GM12878 (cell line): ENCODE results near the gene OFD1. TPM values are rescaled to one million over a fixed set of nuclear protein-coding genes. Genes with fewer than 3 reads are reported as not detected.

ENCODE experiments used
- BMI1 ChIP-seq: fragments of 450-650 bp; IDR thresholded peaks from 2 replicates; pipeline ENCODE4 v1.6.1; 2016; ENCODE audit warnings: mild to moderate bottlenecking, moderate library complexity, borderline replicate concordance
- EP300 ChIP-seq, 2 experiments: fragments of 150-350 bp in 1 of 2; IDR thresholded peaks; 2 replicates each; pipeline ENCODE4 v1.6.1; 2011 to 2012; ENCODE audit warnings: low read depth in 2 of 2, low read length in 2 of 2, borderline replicate concordance in 1 of 2, improper control_type of control experiment in 1 of 2, inconsistent platforms in 1 of 2; ENCODE audit not compliant: control insufficient read depth in 1 of 2
- IKZF1 ChIP-seq: fragments of 450-650 bp; conservative IDR thresholded peaks from 2 replicates; pipeline ENCODE4 v1.6.1; 2017; ENCODE audit warnings: antibody characterized with exemption, mild to moderate bottlenecking
- MEF2B ChIP-seq: fragments of 450-650 bp; IDR thresholded peaks from 2 replicates; pipeline ENCODE4 v1.6.1; 2018; ENCODE audit warnings: mild to moderate bottlenecking, moderate library complexity; ENCODE audit not compliant: partially characterized antibody, poor library complexity, severe bottlenecking
- MTA2 ChIP-seq: fragments of 450-650 bp; IDR thresholded peaks from 2 replicates; pipeline ENCODE4 v1.6.1; 2016; ENCODE audit warnings: low read depth, mild to moderate bottlenecking, moderate library complexity
- POU2F2 ChIP-seq: IDR thresholded peaks from 3 replicates; pipeline ENCODE4 v1.6.1; 2011; ENCODE audit warnings: low read depth, mild to moderate bottlenecking, low read length, borderline replicate concordance
- RAD51 ChIP-seq: fragments of 450-650 bp; IDR thresholded peaks from 2 replicates; pipeline ENCODE4 v1.6.1; 2016; ENCODE audit warnings: moderate library complexity, mild to moderate bottlenecking, inconsistent platforms
- SIN3A ChIP-seq: IDR thresholded peaks from 2 replicates; pipeline ENCODE4 v1.6.1; 2012; ENCODE audit warnings: low read depth, low read length, improper control_type of control experiment
- SMAD1 ChIP-seq: fragments of 450-650 bp; IDR thresholded peaks from 2 replicates; pipeline ENCODE4 v1.6.1; 2018; ENCODE audit warnings: mild to moderate bottlenecking, low read depth; ENCODE audit not compliant: partially characterized antibody
- SP1 ChIP-seq: IDR thresholded peaks from one replicate; pipeline ENCODE4 v1.6.1; 2011; ENCODE audit warnings: low read depth, low read length
- SPI1 ChIP-seq: IDR thresholded peaks from 2 replicates; pipeline ENCODE4 v1.6.1; 2011; ENCODE audit warnings: low read depth, mild to moderate bottlenecking, low read length, moderate library complexity, borderline replicate concordance; ENCODE audit not compliant: insufficient read depth
- SRF ChIP-seq, 2 experiments: IDR thresholded peaks; 2 replicates each; pipeline ENCODE4 v1.6.1; 2011; ENCODE audit warnings: low read depth in 2 of 2, low read length in 2 of 2, mild to moderate bottlenecking in 1 of 2, moderate library complexity in 1 of 2
- ZNF207 ChIP-seq: fragments of 450-650 bp; IDR thresholded peaks from 2 replicates; pipeline ENCODE4 v1.6.1; 2014; ENCODE audit warnings: antibody characterized with exemption, mild to moderate bottlenecking, borderline replicate concordance
- ZZZ3 ChIP-seq: IDR thresholded peaks from 2 replicates; pipeline ENCODE4 v1.6.1; 2011; ENCODE audit warnings: low read depth; ENCODE audit not compliant: control insufficient read depth, insufficient read length
- polyA plus RNA-seq, 11 experiments: library from polyadenylated mRNA; depleted of rRNA in 4 of 11; unstranded in 6 of 11; stranded (reverse) in 5 of 11; fragments of >200 nt; fragmentation: Nextera tagmentation in 4 of 11; fragmentation: Illumina TruSeq in 1 of 11; extraction: Ambion mirVana in 4 of 11; extraction: Trizol in 1 of 11; gene quantifications; 1 replicate in 1 of 11; 2 replicates in 10 of 11; pipeline versions ENCODE4 v1.2.1 to v1.2.3, GENCODE V29; 2011 to 2016; ENCODE audit warnings: inconsistent platforms in 2 of 11, missing spikeins in 2 of 11, low read depth in 1 of 11
- total RNA-seq, 4 experiments: library from RNA; depleted of rRNA in 3 of 4; stranded (reverse); fragments of >200 nt in 3 of 4; fragmentation: Illumina TruSeq in 1 of 4; extraction: Trizol in 1 of 4; gene quantifications; 2 replicates each; pipeline versions ENCODE4 v1.2.1 to v1.2.3, GENCODE V29; 2013 to 2021
- TF ChIP-seq, protein P1 (sequence below): IDR thresholded peaks from 2 replicates; pipeline ENCODE4 v1.6.1; 2012; ENCODE audit warnings: low read length, inconsistent platforms
- TF ChIP-seq, protein P2 (sequence below): IDR thresholded peaks from 2 replicates; pipeline ENCODE4 v1.6.1; 2012; ENCODE audit warnings: improper control_type of control experiment, low read depth, low read length; ENCODE audit not compliant: insufficient replicate concordance
- TF ChIP-seq, protein P3 (sequence below): IDR thresholded peaks from 2 replicates; pipeline ENCODE4 v1.6.1; 2011; ENCODE audit warnings: borderline replicate concordance, low read depth, mild to moderate bottlenecking, moderate library complexity, low read length; ENCODE audit not compliant: insufficient read depth, poor library complexity, severe bottlenecking
- TF ChIP-seq, protein P4 (sequence below): fragments of 450-650 bp; IDR thresholded peaks from 2 replicates; pipeline ENCODE4 v1.6.1; 2017; ENCODE audit warnings: mild to moderate bottlenecking, moderate library complexity

OFD1 gene
- total and polyA plus RNA-seq, 10 of the 15 experiments (the other 5 are each of a cell fraction or from before 2014, with no cell fraction given) = 22.4 to 77.2 (median 34.1) TPM

DNA sequence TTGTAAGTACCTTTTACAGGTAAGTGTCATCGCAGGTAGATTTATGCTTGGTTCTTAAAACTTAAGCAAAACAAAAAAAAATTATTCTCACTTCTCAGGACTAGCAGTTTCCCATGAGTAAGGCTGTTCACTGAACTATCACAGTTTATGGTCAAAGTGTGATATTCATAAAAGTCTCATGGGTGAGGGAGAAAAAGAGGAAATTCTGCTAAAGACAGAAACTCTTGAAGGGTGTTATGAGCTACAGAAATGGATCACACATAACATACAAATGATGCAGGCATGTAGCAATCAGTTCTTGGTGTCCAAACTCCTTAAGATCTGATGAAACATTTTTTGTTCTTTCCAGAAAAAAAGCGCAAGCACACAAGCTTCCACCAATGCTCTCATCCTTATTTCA, 37.1 kb upstream of the OFD1 start (continued):
- TF ChIP-seq POU2F2 (no peak), RAD51 (0 out of 2 replicates have a peak, but pooled peaks have one; percentile 21), IKZF1 (peak; percentile 48; the same call in 1 of the 2 replicates), SRF (IDR thresholded peaks at IDR 0.05; ENCODE audit: low read depth in 2 of 2, low read length in 2 of 2) (no peak), BMI1 (no peak), MEF2B (peak; percentile 89), ZNF207 (no peak), EP300 (IDR thresholded peaks at IDR 0.05; ENCODE audit: borderline replicate concordance in 1 of 2, control insufficient read depth in 1 of 2, low read depth in 2 of 2, low read length in 2 of 2) (peak in 1 of 2 experiments; percentile 54; a peak in 1 of 4 replicates), SPI1 (no peak), SIN3A (no peak), SP1 (no peak), ZZZ3 (no peak), MTA2 (peak; percentile 48; the same call in 1 of the 2 replicates), SMAD1 (peak; percentile 75)
- TF ChIP-seq, protein P1, sequence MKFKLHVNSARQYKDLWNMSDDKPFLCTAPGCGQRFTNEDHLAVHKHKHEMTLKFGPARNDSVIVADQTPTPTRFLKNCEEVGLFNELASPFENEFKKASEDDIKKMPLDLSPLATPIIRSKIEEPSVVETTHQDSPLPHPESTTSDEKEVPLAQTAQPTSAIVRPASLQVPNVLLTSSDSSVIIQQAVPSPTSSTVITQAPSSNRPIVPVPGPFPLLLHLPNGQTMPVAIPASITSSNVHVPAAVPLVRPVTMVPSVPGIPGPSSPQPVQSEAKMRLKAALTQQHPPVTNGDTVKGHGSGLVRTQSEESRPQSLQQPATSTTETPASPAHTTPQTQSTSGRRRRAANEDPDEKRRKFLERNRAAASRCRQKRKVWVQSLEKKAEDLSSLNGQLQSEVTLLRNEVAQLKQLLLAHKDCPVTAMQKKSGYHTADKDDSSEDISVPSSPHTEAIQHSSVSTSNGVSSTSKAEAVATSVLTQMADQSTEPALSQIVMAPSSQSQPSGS = peak; percentile 71
- TF ChIP-seq, protein P2, sequence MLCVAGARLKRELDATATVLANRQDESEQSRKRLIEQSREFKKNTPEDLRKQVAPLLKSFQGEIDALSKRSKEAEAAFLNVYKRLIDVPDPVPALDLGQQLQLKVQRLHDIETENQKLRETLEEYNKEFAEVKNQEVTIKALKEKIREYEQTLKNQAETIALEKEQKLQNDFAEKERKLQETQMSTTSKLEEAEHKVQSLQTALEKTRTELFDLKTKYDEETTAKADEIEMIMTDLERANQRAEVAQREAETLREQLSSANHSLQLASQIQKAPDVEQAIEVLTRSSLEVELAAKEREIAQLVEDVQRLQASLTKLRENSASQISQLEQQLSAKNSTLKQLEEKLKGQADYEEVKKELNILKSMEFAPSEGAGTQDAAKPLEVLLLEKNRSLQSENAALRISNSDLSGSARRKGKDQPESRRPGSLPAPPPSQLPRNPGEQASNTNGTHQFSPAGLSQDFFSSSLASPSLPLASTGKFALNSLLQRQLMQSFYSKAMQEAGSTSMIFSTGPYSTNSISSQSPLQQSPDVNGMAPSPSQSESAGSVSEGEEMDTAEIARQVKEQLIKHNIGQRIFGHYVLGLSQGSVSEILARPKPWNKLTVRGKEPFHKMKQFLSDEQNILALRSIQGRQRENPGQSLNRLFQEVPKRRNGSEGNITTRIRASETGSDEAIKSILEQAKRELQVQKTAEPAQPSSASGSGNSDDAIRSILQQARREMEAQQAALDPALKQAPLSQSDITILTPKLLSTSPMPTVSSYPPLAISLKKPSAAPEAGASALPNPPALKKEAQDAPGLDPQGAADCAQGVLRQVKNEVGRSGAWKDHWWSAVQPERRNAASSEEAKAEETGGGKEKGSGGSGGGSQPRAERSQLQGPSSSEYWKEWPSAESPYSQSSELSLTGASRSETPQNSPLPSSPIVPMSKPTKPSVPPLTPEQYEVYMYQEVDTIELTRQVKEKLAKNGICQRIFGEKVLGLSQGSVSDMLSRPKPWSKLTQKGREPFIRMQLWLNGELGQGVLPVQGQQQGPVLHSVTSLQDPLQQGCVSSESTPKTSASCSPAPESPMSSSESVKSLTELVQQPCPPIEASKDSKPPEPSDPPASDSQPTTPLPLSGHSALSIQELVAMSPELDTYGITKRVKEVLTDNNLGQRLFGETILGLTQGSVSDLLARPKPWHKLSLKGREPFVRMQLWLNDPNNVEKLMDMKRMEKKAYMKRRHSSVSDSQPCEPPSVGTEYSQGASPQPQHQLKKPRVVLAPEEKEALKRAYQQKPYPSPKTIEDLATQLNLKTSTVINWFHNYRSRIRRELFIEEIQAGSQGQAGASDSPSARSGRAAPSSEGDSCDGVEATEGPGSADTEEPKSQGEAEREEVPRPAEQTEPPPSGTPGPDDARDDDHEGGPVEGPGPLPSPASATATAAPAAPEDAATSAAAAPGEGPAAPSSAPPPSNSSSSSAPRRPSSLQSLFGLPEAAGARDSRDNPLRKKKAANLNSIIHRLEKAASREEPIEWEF = peak; percentile 50
- TF ChIP-seq, protein P3, sequence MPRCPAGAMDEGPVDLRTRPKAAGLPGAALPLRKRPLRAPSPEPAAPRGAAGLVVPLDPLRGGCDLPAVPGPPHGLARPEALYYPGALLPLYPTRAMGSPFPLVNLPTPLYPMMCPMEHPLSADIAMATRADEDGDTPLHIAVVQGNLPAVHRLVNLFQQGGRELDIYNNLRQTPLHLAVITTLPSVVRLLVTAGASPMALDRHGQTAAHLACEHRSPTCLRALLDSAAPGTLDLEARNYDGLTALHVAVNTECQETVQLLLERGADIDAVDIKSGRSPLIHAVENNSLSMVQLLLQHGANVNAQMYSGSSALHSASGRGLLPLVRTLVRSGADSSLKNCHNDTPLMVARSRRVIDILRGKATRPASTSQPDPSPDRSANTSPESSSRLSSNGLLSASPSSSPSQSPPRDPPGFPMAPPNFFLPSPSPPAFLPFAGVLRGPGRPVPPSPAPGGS = peak; percentile 11
- TF ChIP-seq, protein P4, sequence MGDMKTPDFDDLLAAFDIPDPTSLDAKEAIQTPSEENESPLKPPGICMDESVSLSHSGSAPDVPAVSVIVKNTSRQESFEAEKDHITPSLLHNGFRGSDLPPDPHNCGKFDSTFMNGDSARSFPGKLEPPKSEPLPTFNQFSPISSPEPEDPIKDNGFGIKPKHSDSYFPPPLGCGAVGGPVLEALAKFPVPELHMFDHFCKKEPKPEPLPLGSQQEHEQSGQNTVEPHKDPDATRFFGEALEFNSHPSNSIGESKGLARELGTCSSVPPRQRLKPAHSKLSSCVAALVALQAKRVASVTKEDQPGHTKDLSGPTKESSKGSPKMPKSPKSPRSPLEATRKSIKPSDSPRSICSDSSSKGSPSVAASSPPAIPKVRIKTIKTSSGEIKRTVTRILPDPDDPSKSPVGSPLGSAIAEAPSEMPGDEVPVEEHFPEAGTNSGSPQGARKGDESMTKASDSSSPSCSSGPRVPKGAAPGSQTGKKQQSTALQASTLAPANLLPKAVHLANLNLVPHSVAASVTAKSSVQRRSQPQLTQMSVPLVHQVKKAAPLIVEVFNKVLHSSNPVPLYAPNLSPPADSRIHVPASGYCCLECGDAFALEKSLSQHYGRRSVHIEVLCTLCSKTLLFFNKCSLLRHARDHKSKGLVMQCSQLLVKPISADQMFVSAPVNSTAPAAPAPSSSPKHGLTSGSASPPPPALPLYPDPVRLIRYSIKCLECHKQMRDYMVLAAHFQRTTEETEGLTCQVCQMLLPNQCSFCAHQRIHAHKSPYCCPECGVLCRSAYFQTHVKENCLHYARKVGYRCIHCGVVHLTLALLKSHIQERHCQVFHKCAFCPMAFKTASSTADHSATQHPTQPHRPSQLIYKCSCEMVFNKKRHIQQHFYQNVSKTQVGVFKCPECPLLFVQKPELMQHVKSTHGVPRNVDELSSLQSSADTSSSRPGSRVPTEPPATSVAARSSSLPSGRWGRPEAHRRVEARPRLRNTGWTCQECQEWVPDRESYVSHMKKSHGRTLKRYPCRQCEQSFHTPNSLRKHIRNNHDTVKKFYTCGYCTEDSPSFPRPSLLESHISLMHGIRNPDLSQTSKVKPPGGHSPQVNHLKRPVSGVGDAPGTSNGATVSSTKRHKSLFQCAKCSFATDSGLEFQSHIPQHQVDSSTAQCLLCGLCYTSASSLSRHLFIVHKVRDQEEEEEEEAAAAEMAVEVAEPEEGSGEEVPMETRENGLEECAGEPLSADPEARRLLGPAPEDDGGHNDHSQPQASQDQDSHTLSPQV = no peak
